BLaER1 treated with 17β-estradiol and CSF1 and Interleukin-3, amounts not matched to agents 10 nM and 100 nM (cell line): ENCODE measurements around the gene SH3TC1.

Source experiments
- H3K27ac ChIP-seq, 11 experiments: shearing (Covaris generic); formaldehyde crosslinking; 2 replicates each; pipeline ENCODE4 v1.8.1; 2022
- H3K27me3 ChIP-seq, 11 experiments: shearing (Covaris generic); formaldehyde crosslinking; 2 replicates each; pipeline ENCODE4 v1.8.1; 2022
- H3K36me3 ChIP-seq, 11 experiments: shearing (Covaris generic); formaldehyde crosslinking; 2 replicates each; pipeline ENCODE4 v1.8.1; 2022
- H3K4me1 ChIP-seq, 10 experiments: shearing (Covaris generic); formaldehyde crosslinking; 2 replicates each; pipeline ENCODE4 v1.8.1; 2022
- H3K4me2 ChIP-seq, 11 experiments: shearing (Covaris generic); formaldehyde crosslinking; 2 replicates each; pipeline ENCODE4 v1.8.1; 2022
- H3K4me3 ChIP-seq, 10 experiments: shearing (Covaris generic); formaldehyde crosslinking; 2 replicates each; pipeline ENCODE4 v1.8.1; 2022
- H3K9ac ChIP-seq, 11 experiments: shearing (Covaris generic); formaldehyde crosslinking; 2 replicates each; pipeline ENCODE4 v1.8.1; 2022
- H3K9me3 ChIP-seq, 11 experiments: shearing (Covaris generic); formaldehyde crosslinking; replicated peaks in 1 of 11; 2 replicates each; pipeline ENCODE4 v1.8.1; 2022
- H4K20me1 ChIP-seq, 11 experiments: shearing (Covaris generic); formaldehyde crosslinking; 2 replicates each; pipeline ENCODE4 v1.8.1; 2022
- Cebpa-rat ChIP-seq, 11 experiments: shearing (Covaris generic); IDR thresholded peaks; 2 replicates each; pipeline ENCODE4 v1.8.1; 2022

The SH3TC1 gene

GRCh38 chr4:8240211-8241041 lies 41.3 kb downstream of the SH3TC1 start:
- peak overlapping the region in 9 of 11 experiments; percentile 9 to 64 (median 26); a peak in 14 of 22 replicates for H3K4me2 ChIP-seq
- H3K9me3 ChIP-seq = peaks cover 0 to 9% (median 0%) of the 10 kb centered on the region in 11 experiments; a peak in 2 of 22 replicates
- H3K27ac ChIP-seq = no peak overlapping the region
- H3K9ac ChIP-seq = no peak overlapping the region
- peaks cover 47 to 75% (median 64%) of the 10 kb centered on the region in 10 experiments for H3K4me1 ChIP-seq
- no peak overlapping the region for H3K4me3 ChIP-seq
- H3K27me3 ChIP-seq = no peaks in the 10 kb centered on the region
- peaks cover 0 to 85% (median 15%) of the 10 kb centered on the region in 11 experiments; a peak in 11 of 22 replicates for H4K20me1 ChIP-seq
- H3K36me3 ChIP-seq = peaks cover 0 to 87% (median 35%) of the 10 kb centered on the region in 11 experiments; a peak in 16 of 22 replicates
- no peak for TF ChIP-seq Cebpa-rat (IDR thresholded peaks at IDR 0.05)

- Histone ChIP-seq H3K36me3 (peaks cover 0 to 78% (median 26%) of the 10 kb centered on the region in 11 experiments; a peak in 16 of 22 replicates), H3K27me3 (no peaks in the 10 kb centered on the region), H3K9ac (0 out of 22 replicates have a peak overlapping the region, but pooled peaks of 1 of the 11 experiments have one; percentile 2), H3K27ac (no peak overlapping the region), H3K9me3 (peaks cover 0 to 11% (median 0%) of the 10 kb centered on the region in 11 experiments; a peak in 2 of 22 replicates), H3K4me3 (no peak overlapping the region), H4K20me1 (peaks cover 0 to 76% (median 14%) of the 10 kb centered on the region in 11 experiments; a peak in 11 of 22 replicates), H3K4me2 (peak overlapping the region in 7 of 11 experiments; percentile 22 to 64 (median 31); a peak in 6 of 22 replicates), H3K4me1 (peaks cover 47 to 75% (median 65%) of the 10 kb centered on the region in 10 experiments)
- TF ChIP-seq Cebpa-rat (IDR thresholded peaks at IDR 0.05) = no peak
These were observed 42.2 kb downstream of the SH3TC1 start for GRCh38 chr4:8241211-8241779.

GRCh38 chr4:8241895-8242696 lies 43.0 kb downstream of the SH3TC1 start:
- Histone ChIP-seq H3K27me3 (no peaks in the 10 kb centered on the region), H3K9ac (peak overlapping the region in 6 of 11 experiments; percentile 8 to 30 (median 22); a peak in 4 of 22 replicates), H3K4me1 (peaks cover 42 to 72% (median 62%) of the 10 kb centered on the region in 10 experiments), H4K20me1 (peaks cover 0 to 68% (median 7%) of the 10 kb centered on the region in 11 experiments; a peak in 11 of 22 replicates), H3K4me2 (peak overlapping the region; percentile 18 to 78 (median 55); a peak in 21 of 22 replicates), H3K4me3 (no peak overlapping the region), H3K27ac (peak overlapping the region in 6 of 11 experiments; percentile 15 to 38 (median 28); a peak in 5 of 22 replicates), H3K9me3 (peaks cover 0 to 11% (median 0%) of the 10 kb centered on the region in 11 experiments; a peak in 2 of 22 replicates), H3K36me3 (peaks cover 0 to 70% (median 18%) of the 10 kb centered on the region in 11 experiments; a peak in 15 of 22 replicates)
- no peak for TF ChIP-seq Cebpa-rat (IDR thresholded peaks at IDR 0.05)

GRCh38 chr4:8242782-8243560 lies 43.9 kb downstream of the SH3TC1 start:
- no peaks in the 10 kb centered on the region for H3K27me3 ChIP-seq
- TF ChIP-seq Cebpa-rat (IDR thresholded peaks at IDR 0.05) = no peak
- H3K36me3 ChIP-seq = peaks cover 0 to 61% (median 10%) of the 10 kb centered on the region in 11 experiments; a peak in 15 of 22 replicates
- peaks cover 41 to 67% (median 55%) of the 10 kb centered on the region in 10 experiments for H3K4me1 ChIP-seq
- H3K4me3 ChIP-seq = no peak overlapping the region
- H3K9ac ChIP-seq = peak overlapping the region in 6 of 11 experiments; percentile 8 to 30 (median 22); a peak in 4 of 22 replicates
- H3K4me2 ChIP-seq = peak overlapping the region; percentile 18 to 78 (median 55); a peak in 19 of 22 replicates
- H4K20me1 ChIP-seq = peaks cover 0 to 60% (median 4%) of the 10 kb centered on the region in 11 experiments; a peak in 11 of 22 replicates
- peaks cover 0 to 11% (median 0%) of the 10 kb centered on the region in 11 experiments; a peak in 2 of 22 replicates for H3K9me3 ChIP-seq
- peak overlapping the region in 6 of 11 experiments; percentile 15 to 38 (median 28); a peak in 5 of 22 replicates for H3K27ac ChIP-seq

GRCh38 chr4:8244001-8244757 lies 45.1 kb downstream of the SH3TC1 start:
- Histone ChIP-seq H3K27ac (no peak overlapping the region), H3K36me3 (peaks cover 0 to 49% (median 6%) of the 10 kb centered on the region in 11 experiments; a peak in 14 of 22 replicates), H3K27me3 (no peaks in the 10 kb centered on the region), H3K4me1 (peaks cover 31 to 55% (median 45%) of the 10 kb centered on the region in 10 experiments), H4K20me1 (peaks cover 0 to 47% (median 4%) of the 10 kb centered on the region in 11 experiments; a peak in 11 of 22 replicates), H3K9ac (no peak overlapping the region), H3K4me2 (peak overlapping the region in 3 of 11 experiments; percentile 6 to 36 (median 30); a peak in 5 of 22 replicates), H3K4me3 (no peak overlapping the region), H3K9me3 (peaks cover 0 to 11% (median 0%) of the 10 kb centered on the region in 11 experiments; a peak in 2 of 22 replicates)
- no peak for TF ChIP-seq Cebpa-rat (IDR thresholded peaks at IDR 0.05)

- Histone ChIP-seq H3K4me1 (peaks cover 26 to 47% (median 38%) of the 10 kb centered on the region in 10 experiments), H3K9ac (no peak overlapping the region), H3K27me3 (no peaks in the 10 kb centered on the region), H3K27ac (no peak overlapping the region), H3K4me3 (no peak overlapping the region), H4K20me1 (peaks cover 0 to 39% (median 0%) of the 10 kb centered on the region in 11 experiments; a peak in 11 of 22 replicates), H3K36me3 (peaks cover 0 to 41% (median 6%) of the 10 kb centered on the region in 11 experiments; a peak in 13 of 22 replicates), H3K9me3 (peaks cover 0 to 11% (median 0%) of the 10 kb centered on the region in 11 experiments; a peak in 2 of 22 replicates), H3K4me2 (peak overlapping the region in 1 of 11 experiments; percentile 36; a peak in 1 of 22 replicates)
- no peak for TF ChIP-seq Cebpa-rat (IDR thresholded peaks at IDR 0.05)
These were observed 45.9 kb downstream of the SH3TC1 start for GRCh38 chr4:8244931-8245460.
